ENCODE data around the gene RMRP.

GRCh38 chr9:35649431-35650340, 8.1 kb downstream of the RMRP start:
- no peak for TF ChIP-seq POLR2A (IDR thresholded peaks at IDR 0.05)
- TF ChIP-seq CTCF (IDR thresholded peaks at IDR 0.05) = no peak

All from heart left ventricle (tissue), 13 donors.